ENCODE results near the gene CYP1B1. TPM values are rescaled to one million over a fixed set of nuclear protein-coding genes. Genes with fewer than 3 reads are reported as not detected.

CYP1B1 gene
- total and polyA plus RNA-seq, 3 donors from 2014 or later = 14.3 to 36.9 (median 18.5) TPM

DNA sequence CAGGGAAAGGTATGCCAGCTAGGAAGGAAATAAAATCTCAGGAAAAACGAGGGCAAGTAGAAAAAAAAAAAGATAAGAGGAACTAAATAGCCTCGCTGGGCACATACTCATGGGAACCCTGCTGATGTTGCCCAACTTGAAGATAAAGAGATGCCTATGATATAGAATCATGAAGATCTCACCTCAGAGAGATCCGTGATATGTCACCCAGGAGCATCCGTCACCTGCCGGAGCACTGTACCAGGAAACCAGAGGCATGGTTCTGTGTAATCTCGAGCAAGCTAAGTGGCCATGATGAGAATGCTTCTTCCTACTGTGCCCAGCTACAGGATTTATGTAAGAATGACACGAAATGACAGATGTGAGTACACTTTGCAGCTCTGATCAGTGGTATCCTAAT, 40.0 kb downstream of the CYP1B1 start:
- Histone ChIP-seq H3K27ac (no peak overlapping the region), H3K27me3 (no peaks in the 10 kb centered on the region), H3K4me3 (no peak overlapping the region), H3K4me1 (peaks cover 4% of the 10 kb centered on the region), H3K9me3 (no peaks in the 10 kb centered on the region), H3K36me3 (ENCODE audit: low read depth, missing control alignments) (no peaks in the 10 kb centered on the region)
- intact Hi-C loops (cut with DNase I; ENCODE audit: low total_unique reads) = no loop called here
- WGBS, 2 donors = 80 to 85% methylated on average over 7 of the region's 7 CpGs
- no peak for DNase-seq
- no peak for TF ChIP-seq POLR2A (IDR thresholded peaks at IDR 0.05)
- TF ChIP-seq, protein P1, sequence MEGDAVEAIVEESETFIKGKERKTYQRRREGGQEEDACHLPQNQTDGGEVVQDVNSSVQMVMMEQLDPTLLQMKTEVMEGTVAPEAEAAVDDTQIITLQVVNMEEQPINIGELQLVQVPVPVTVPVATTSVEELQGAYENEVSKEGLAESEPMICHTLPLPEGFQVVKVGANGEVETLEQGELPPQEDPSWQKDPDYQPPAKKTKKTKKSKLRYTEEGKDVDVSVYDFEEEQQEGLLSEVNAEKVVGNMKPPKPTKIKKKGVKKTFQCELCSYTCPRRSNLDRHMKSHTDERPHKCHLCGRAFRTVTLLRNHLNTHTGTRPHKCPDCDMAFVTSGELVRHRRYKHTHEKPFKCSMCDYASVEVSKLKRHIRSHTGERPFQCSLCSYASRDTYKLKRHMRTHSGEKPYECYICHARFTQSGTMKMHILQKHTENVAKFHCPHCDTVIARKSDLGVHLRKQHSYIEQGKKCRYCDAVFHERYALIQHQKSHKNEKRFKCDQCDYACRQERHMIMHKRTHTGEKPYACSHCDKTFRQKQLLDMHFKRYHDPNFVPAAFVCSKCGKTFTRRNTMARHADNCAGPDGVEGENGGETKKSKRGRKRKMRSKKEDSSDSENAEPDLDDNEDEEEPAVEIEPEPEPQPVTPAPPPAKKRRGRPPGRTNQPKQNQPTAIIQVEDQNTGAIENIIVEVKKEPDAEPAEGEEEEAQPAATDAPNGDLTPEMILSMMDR (IDR thresholded peaks at IDR 0.05) = no peak

DNA sequence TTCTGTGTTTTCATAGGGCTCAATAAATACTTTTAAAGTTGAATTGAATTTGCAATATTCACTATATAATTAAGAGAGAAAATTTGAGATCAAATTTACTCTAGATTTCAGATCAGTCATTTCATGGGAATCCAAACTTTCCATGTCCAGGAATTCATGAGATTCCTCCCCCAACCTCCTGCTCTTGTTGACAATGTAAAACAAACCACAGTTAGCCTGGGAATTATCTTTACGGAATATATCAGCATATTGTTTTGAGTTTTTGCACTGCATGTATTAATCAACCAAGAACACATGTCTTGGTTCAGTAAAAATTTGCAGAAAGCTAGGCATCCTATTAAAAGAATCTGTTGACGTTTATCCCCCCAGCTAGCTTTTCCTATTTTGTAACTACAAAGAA, 42.3 kb downstream of the CYP1B1 start:
- H3K27ac ChIP-seq = no peak overlapping the region
- TF ChIP-seq, protein P1 (IDR thresholded peaks at IDR 0.05) = no peak
- no peak for TF ChIP-seq POLR2A (IDR thresholded peaks at IDR 0.05)
- no peaks in the 10 kb centered on the region for H3K27me3 ChIP-seq
- intact Hi-C loops (cut with DNase I; ENCODE audit: low total_unique reads) = no loop called here
- no peak for DNase-seq
- 48 to 86% methylated on average over 2 of the region's 2 CpGs for WGBS, 2 donors
- no peaks in the 10 kb centered on the region for H3K9me3 ChIP-seq
- H3K4me3 ChIP-seq = no peak overlapping the region
- peaks cover 3% of the 10 kb centered on the region for H3K4me1 ChIP-seq
- H3K36me3 ChIP-seq (ENCODE audit: low read depth, missing control alignments) = no peaks in the 10 kb centered on the region

DNA sequence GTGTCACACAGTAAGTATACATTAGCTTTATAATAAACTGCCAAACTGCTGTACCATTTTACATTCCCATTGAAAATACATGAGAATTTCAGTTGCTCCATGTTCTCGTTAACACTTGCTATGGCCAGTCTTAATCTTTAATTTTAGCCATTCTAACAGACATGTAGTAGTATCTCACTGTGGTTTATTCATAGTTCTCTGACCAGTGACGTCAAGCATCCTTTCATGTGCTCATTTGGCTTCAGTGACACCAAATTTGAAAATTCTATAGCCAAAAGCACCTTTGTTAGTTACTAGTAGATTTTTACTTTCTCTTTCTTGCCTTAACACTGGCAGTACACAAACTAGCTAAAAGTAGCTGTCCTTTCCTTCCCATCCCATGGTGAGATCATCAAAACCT, 43.0 kb downstream of the CYP1B1 start:
- H3K9me3 ChIP-seq = no peaks in the 10 kb centered on the region

DNA sequence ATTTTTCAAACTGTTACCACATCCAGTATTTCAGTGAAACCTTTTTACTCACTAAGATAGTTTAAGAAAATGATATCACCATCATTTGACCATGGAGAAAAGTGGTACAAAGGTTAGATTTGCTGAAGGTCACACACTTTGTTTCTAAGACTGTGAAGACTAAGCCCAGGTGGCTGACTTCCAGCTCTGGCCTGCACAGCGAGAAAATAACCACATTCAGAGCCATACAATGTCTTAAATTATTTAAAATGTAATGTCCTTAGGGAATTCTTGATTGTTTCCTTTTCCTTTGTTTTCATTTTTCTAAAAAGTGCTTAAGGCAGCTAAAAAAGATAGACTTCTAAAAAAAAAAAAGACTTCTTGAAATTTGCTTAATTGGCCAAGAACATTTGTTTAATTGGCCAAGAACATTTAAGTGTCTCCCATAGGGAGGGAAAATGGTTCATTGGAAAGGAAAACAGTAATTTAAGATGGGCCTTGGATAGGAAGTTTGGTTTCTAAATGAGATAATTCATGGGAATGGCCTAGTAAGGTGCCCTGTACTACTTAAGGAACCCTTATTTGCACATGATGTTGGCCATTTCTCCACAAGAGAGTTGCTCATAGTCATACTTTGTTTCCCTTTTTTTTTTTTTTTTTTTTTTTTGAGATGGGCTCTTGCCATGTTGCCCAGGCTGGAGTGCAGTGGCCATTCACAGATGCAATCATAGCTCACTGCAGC, 45.2 kb downstream of the CYP1B1 start:
- H3K36me3 ChIP-seq (ENCODE audit: low read depth, missing control alignments) = no peaks in the 10 kb centered on the region
- H3K27me3 ChIP-seq = no peaks in the 10 kb centered on the region
- H3K27ac ChIP-seq = peak overlapping the region in 1 of 2 donors; percentile 36
- WGBS, 2 donors = 30 to 31% methylated on average over 1 of the region's 1 CpG
- no peaks in the 10 kb centered on the region for H3K9me3 ChIP-seq
- no peak for TF ChIP-seq POLR2A (IDR thresholded peaks at IDR 0.05)
- TF ChIP-seq, protein P1 (IDR thresholded peaks at IDR 0.05) = no peak
- intact Hi-C loops (cut with DNase I; ENCODE audit: low total_unique reads) = no loop called here
- no peaks in the 10 kb centered on the region for H3K4me1 ChIP-seq
- peak; percentile 40 for DNase-seq
- H3K4me3 ChIP-seq = no peak overlapping the region

More for the DNA sequence above, 43.0 kb downstream of the CYP1B1 start:
- H3K27me3 ChIP-seq = no peaks in the 10 kb centered on the region
- DNase-seq = no peak
- WGBS, 2 donors = 88 to 95% methylated on average over 2 of the region's 2 CpGs
- TF ChIP-seq POLR2A (IDR thresholded peaks at IDR 0.05) = no peak
- TF ChIP-seq, protein P1 (IDR thresholded peaks at IDR 0.05) = no peak
- intact Hi-C loops (cut with DNase I; ENCODE audit: low total_unique reads) = no loop called here
- H3K27ac ChIP-seq = no peak overlapping the region
- no peaks in the 10 kb centered on the region for H3K36me3 ChIP-seq (ENCODE audit: low read depth, missing control alignments)
- no peaks in the 10 kb centered on the region for H3K4me1 ChIP-seq
- H3K4me3 ChIP-seq = no peak overlapping the region

DNA sequence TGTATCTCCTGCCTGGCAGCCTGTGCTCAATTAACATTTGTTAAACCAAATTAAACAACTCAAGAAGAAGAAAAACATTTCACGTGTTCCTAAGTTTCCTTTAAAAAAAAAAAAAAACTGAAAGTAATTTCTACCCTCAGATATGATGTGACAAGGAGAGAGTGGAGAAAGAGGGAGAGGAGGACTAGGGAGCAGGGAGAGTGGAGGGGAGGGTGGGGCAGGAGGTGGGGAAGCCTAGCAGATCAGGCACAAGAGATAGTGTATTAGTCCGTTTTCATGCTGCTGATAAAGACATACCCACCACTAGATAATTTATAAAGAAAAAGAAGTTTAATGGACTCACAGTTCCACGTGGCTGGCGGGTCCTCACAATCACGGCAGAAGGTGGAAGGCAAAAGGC, 46.4 kb downstream of the CYP1B1 start:
- TF ChIP-seq, protein P1 (IDR thresholded peaks at IDR 0.05) = no peak
- no peak for TF ChIP-seq POLR2A (IDR thresholded peaks at IDR 0.05)
- intact Hi-C loops (cut with DNase I; ENCODE audit: low total_unique reads) = no loop called here
- Histone ChIP-seq H3K4me3 (no peak overlapping the region), H3K27ac (no peak overlapping the region), H3K4me1 (no peaks in the 10 kb centered on the region), H3K9me3 (no peaks in the 10 kb centered on the region), H3K36me3 (ENCODE audit: low read depth, missing control alignments) (no peaks in the 10 kb centered on the region), H3K27me3 (no peaks in the 10 kb centered on the region)
- DNase-seq = no peak
- 88 to 89% methylated on average over 5 of the region's 5 CpGs for WGBS, 2 donors

All from testis (tissue), 3 donors.